Keratinocyte (primary cell): ENCODE data around the gene NRSN2. TPM values are rescaled to one million over a fixed set of nuclear protein-coding genes. Genes with fewer than 3 reads are reported as not detected.

Experiments used
- DNase-seq: peaks from one replicate; pipeline ENCODE4 v3.0.0-alpha.2; 2011; ENCODE audit warnings: low read depth, missing footprints, low spot score
- FAIRE-seq: peaks from 2 replicates; lab custom pipeline; 2011; peaks lifted over from hg19 to GRCh38; lab: Jason Lieb, UNC
- H2AFZ ChIP-seq: 2 replicates; pipeline ENCODE4 v1.6.0; 2012; ENCODE audit warnings: low read length, control low read depth, inconsistent platforms; ENCODE audit not compliant: control insufficient read depth
- H3K27ac ChIP-seq: 2 replicates; pipeline ENCODE4 v1.5.1; 2011; ENCODE audit warnings: low read length; ENCODE audit not compliant: control insufficient read depth, insufficient read depth
- H3K27me3 ChIP-seq: 3 replicates; pipeline ENCODE4 v1.6.0; 2011; ENCODE audit warnings: low read length; ENCODE audit not compliant: control insufficient read depth, insufficient read depth; ENCODE audit errors: extremely low read depth
- H3K36me3 ChIP-seq, 2 experiments: 2 replicates in 1 of 2; 3 replicates in 1 of 2; pipeline ENCODE4 v1.5.1; 2011; ENCODE audit warnings: low read length in 2 of 2, mild to moderate bottlenecking in 1 of 2; ENCODE audit not compliant: control insufficient read depth in 2 of 2, insufficient read depth in 2 of 2; ENCODE audit errors: extremely low read depth in 1 of 2
- H3K4me1 ChIP-seq: 3 replicates; pipeline ENCODE4 v1.5.1; 2011; ENCODE audit warnings: low read length; ENCODE audit not compliant: control insufficient read depth, insufficient read depth; ENCODE audit errors: extremely low read depth
- H3K4me2 ChIP-seq: 3 replicates; pipeline ENCODE4 v1.6.0; 2011; ENCODE audit warnings: low read depth, low read length; ENCODE audit not compliant: control insufficient read depth, insufficient read depth; ENCODE audit errors: extremely low read depth
- H3K4me3 ChIP-seq, 3 experiments: fragments of 200-600 bp in 1 of 3; sonication (generic) in 1 of 3; 2 replicates in 2 of 3; 3 replicates in 1 of 3; pipeline ENCODE4 v1.5.1; 2011 to 2016; ENCODE audit warnings: low read length in 3 of 3, mild to moderate bottlenecking in 3 of 3, control low read depth in 2 of 3, inconsistent platforms in 1 of 3, low read depth in 1 of 3, mixed read lengths in 1 of 3, mixed run types in 1 of 3, moderate library complexity in 1 of 3; ENCODE audit not compliant: control insufficient read depth in 2 of 3, insufficient read depth in 2 of 3; ENCODE audit errors: extremely low read depth in 1 of 3
- H3K79me2 ChIP-seq: 2 replicates; pipeline ENCODE4 v1.6.0; 2012; ENCODE audit warnings: low read length; ENCODE audit not compliant: control insufficient read depth, insufficient read depth
- H3K9ac ChIP-seq: 3 replicates; pipeline ENCODE4 v1.6.0; 2011; ENCODE audit warnings: low read length; ENCODE audit not compliant: control insufficient read depth, insufficient read depth; ENCODE audit errors: extremely low read depth
- H3K9me1 ChIP-seq: 3 replicates; pipeline ENCODE4 v1.6.0; 2011; ENCODE audit warnings: low read length; ENCODE audit not compliant: control insufficient read depth, insufficient read depth; ENCODE audit errors: extremely low read depth
- H3K9me3 ChIP-seq: 2 replicates; pipeline ENCODE4 v1.5.1; 2012; ENCODE audit warnings: low read depth, low read length; ENCODE audit not compliant: control insufficient read depth
- H4K20me1 ChIP-seq: 3 replicates; pipeline ENCODE4 v1.6.0; 2011; ENCODE audit warnings: low read length; ENCODE audit not compliant: control insufficient read depth, insufficient read depth; ENCODE audit errors: extremely low read depth
- EZH2 ChIP-seq: IDR thresholded peaks from one replicate; pipeline ENCODE4 v1.6.1; 2012; ENCODE audit warnings: inconsistent platforms, mild to moderate bottlenecking, low read length, moderate library complexity
- dilution Hi-C: fragments of 300-500 bp; cut with MboI; formaldehyde crosslinking; loops from one replicate; pipeline ENCODE4 v1.7.0; 2020; ENCODE audit warnings: low sequenced_read_pairs; ENCODE audit not compliant: extremely low pct_ligation_motif_present
- polyA plus RNA-seq, 5 experiments: library from polyadenylated mRNA; depleted of rRNA in 3 of 5; stranded (reverse) in 3 of 5; stranded (forward) in 1 of 5; unstranded in 1 of 5; fragments of >200 nt; gene quantifications; 1 replicate in 1 of 5; 2 replicates in 3 of 5; 3 replicates in 1 of 5; pipeline versions ENCODE4 v1.2.1 to v1.2.3, GENCODE V29; 2011 to 2012; ENCODE audit warnings: missing spikeins in 2 of 5, low read depth in 1 of 5, low replicate concordance in 1 of 5
- TF ChIP-seq, protein P1 (sequence below), 3 experiments: IDR thresholded peaks in 1 of 3; conservative IDR thresholded peaks in 1 of 3; optimal IDR thresholded peaks in 1 of 3; 2 replicates in 2 of 3; 3 replicates in 1 of 3; pipeline versions ENCODE3 to v1.5.1; 2011; ENCODE audit warnings: low read length in 3 of 3, mild to moderate bottlenecking in 3 of 3, moderate library complexity in 2 of 3, control low read depth in 1 of 3, inconsistent platforms in 1 of 3; ENCODE audit not compliant: insufficient read depth in 2 of 3; ENCODE audit errors: extremely low read depth in 1 of 3

The NRSN2 gene
- polyA plus RNA-seq, 1 donor (not counting 4 experiments of a cell fraction or from before 2014, with no cell fraction given) = 10.4 TPM

DNA sequence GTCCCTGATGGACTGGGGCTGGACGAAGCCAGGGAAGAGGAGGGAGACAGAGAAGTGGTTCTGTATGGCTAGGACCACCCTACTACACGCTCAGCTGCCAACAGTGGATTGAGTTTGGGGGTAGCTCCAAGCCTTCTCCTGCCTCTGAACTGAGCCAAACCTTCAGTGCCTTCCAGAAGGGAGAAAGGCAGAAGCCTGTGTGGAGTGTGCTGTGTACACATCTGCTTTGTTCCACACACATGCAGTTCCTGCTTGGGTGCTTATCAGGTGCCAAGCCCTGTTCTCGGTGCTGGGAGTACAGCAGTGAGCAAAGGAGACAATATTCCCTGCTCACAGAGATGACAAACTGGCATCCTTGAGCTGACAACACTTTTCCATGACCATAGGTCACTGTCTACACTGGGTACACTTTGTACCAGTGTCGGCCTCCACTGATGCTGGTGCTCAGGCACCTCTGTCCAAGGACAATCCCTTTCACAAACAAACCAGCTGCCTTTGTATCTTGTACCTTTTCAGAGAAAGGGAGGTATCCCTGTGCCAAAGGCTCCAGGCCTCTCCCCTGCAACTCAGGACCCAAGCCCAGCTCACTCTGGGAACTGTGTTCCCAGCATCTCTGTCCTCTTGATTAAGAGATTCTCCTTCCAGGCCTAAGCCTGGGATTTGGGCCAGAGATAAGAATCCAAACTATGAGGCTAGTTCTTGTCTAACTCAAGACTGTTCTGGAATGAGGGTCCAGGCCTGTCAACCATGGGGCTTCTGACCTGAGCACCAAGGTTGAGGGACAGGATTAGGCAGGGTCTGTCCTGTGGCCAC is 49.9 kb downstream of the NRSN2 start:
- peaks cover 33 to 53% of the 10 kb centered on the region in 2 experiments for H3K36me3 ChIP-seq
- H3K4me3 ChIP-seq = no peak overlapping the region
- no peaks in the 10 kb centered on the region for H3K27me3 ChIP-seq
- peak; percentile 13 for FAIRE-seq
- H3K9me3 ChIP-seq = no peaks in the 10 kb centered on the region
- H3K4me2 ChIP-seq = no peak overlapping the region
- DNase-seq = no peak
- no peak overlapping the region for H2AFZ ChIP-seq
- no peaks in the 10 kb centered on the region for H3K79me2 ChIP-seq
- peaks cover 19% of the 10 kb centered on the region for H3K4me1 ChIP-seq
- no peaks in the 10 kb centered on the region for H4K20me1 ChIP-seq
- dilution Hi-C loops = no loop called here
- no peak overlapping the region for H3K27ac ChIP-seq
- H3K9me1 ChIP-seq = no peaks in the 10 kb centered on the region
- H3K9ac ChIP-seq = no peak overlapping the region
- TF ChIP-seq EZH2 = no peak
- TF ChIP-seq, protein P1, sequence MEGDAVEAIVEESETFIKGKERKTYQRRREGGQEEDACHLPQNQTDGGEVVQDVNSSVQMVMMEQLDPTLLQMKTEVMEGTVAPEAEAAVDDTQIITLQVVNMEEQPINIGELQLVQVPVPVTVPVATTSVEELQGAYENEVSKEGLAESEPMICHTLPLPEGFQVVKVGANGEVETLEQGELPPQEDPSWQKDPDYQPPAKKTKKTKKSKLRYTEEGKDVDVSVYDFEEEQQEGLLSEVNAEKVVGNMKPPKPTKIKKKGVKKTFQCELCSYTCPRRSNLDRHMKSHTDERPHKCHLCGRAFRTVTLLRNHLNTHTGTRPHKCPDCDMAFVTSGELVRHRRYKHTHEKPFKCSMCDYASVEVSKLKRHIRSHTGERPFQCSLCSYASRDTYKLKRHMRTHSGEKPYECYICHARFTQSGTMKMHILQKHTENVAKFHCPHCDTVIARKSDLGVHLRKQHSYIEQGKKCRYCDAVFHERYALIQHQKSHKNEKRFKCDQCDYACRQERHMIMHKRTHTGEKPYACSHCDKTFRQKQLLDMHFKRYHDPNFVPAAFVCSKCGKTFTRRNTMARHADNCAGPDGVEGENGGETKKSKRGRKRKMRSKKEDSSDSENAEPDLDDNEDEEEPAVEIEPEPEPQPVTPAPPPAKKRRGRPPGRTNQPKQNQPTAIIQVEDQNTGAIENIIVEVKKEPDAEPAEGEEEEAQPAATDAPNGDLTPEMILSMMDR (optimal IDR thresholded peaks at IDR 0.05 in 1 of 3, IDR thresholded peaks at IDR 0.05 in 1 of 3, conservative IDR thresholded peaks at IDR 0.05 in 1 of 3; ENCODE audit: extremely low read depth in 1 of 3, insufficient read depth in 2 of 3, low read length in 3 of 3) = no peak

DNA sequence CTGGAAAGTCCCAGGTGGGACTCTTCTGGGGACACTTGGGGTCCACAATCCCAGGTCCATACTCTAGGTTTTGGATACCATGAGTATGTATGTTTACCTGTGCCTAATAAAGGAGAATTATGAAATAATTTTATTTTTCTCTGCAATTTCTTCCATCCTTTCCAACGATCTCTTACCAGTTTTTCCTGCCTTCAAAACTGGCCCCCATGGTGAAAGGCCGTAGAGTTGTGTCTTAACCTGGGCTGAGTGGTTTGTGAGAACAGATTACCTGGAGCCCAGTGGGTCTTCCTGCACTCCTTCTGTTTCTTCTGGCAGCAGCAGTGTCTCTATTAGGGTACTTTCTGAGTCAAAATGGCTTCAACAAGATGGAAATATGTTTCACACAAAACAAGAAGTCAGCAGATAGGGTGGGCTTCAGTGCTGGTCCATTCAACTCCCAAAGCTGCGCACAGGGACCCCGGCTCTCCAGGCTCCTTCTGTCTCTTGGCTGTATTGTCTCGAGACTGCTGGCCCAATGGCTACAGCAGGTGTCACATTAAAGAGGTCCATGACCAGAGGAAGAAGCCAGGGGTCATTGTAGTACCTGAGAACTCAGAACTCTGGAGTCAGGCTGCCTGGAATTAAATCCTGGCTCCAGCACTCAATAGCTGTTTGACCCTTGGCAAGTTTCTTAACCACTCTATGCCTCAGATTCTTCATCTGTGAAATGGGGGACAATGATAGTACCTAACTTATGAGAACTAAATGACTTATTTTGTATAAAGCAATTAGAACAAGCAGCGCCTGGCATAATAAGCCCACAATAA is 50.7 kb downstream of the NRSN2 start:
- TF ChIP-seq, protein P1 (optimal IDR thresholded peaks at IDR 0.05 in 1 of 3, IDR thresholded peaks at IDR 0.05 in 1 of 3, conservative IDR thresholded peaks at IDR 0.05 in 1 of 3; ENCODE audit: extremely low read depth in 1 of 3, insufficient read depth in 2 of 3, low read length in 3 of 3) = no peak
- no peak for TF ChIP-seq EZH2
- dilution Hi-C loops = no loop called here
- H3K4me3 ChIP-seq = no peak overlapping the region
- no peak overlapping the region for H3K4me2 ChIP-seq
- no peaks in the 10 kb centered on the region for H3K9me3 ChIP-seq
- no peaks in the 10 kb centered on the region for H3K9me1 ChIP-seq
- no peak overlapping the region for H2AFZ ChIP-seq
- H4K20me1 ChIP-seq = no peaks in the 10 kb centered on the region
- no peak for FAIRE-seq
- no peak overlapping the region for H3K27ac ChIP-seq
- peaks cover 26% of the 10 kb centered on the region for H3K4me1 ChIP-seq
- peaks cover 33 to 52% of the 10 kb centered on the region in 2 experiments for H3K36me3 ChIP-seq
- H3K79me2 ChIP-seq = no peaks in the 10 kb centered on the region
- DNase-seq = no peak
- no peaks in the 10 kb centered on the region for H3K27me3 ChIP-seq
- no peak overlapping the region for H3K9ac ChIP-seq
